Mesendoderm (in vitro differentiated cells): ENCODE data around the gene CEP43.
A peak's percentile ranks its signal among the peaks of the same experiment; 100 is the strongest.

Experiments
- DNase-seq: peaks from one replicate; pipeline ENCODE4 v3.0.0; 2013
- H2AK5ac ChIP-seq: 2 replicates; pipeline ENCODE4 v1.6.1; 2013; ENCODE audit warnings: low read length, inconsistent platforms
- H2BK120ac ChIP-seq: 2 replicates; pipeline ENCODE4 v1.6.1; 2013; ENCODE audit warnings: low read depth, mild to moderate bottlenecking, low read length, moderate library complexity, mixed read lengths
- H2BK15ac ChIP-seq: replicated peaks from 2 replicates; pipeline ENCODE4 v1.6.1; 2013; ENCODE audit warnings: low read depth, mild to moderate bottlenecking, moderate library complexity
- H2BK5ac ChIP-seq: 2 replicates; pipeline ENCODE4 v1.6.1; 2013; ENCODE audit warnings: low read length, inconsistent platforms
- H3K18ac ChIP-seq: 2 replicates; pipeline ENCODE4 v1.6.1; 2013; ENCODE audit warnings: mild to moderate bottlenecking, low read length, mixed read lengths
- H3K23ac ChIP-seq: one replicate; pipeline ENCODE4 v1.6.1; 2013; ENCODE audit warnings: low read length
- H3K27ac ChIP-seq: 2 replicates; pipeline ENCODE4 v1.5.1; 2013; ENCODE audit warnings: low read depth, mild to moderate bottlenecking, inconsistent platforms, low read length, moderate library complexity
- H3K27me3 ChIP-seq: 2 replicates; pipeline ENCODE4 v1.6.1; 2013; ENCODE audit warnings: low read length, control low read depth, mild to moderate bottlenecking, inconsistent platforms; ENCODE audit not compliant: insufficient read depth, poor library complexity
- H3K36me3 ChIP-seq: 2 replicates; pipeline ENCODE4 v1.6.1; 2013; ENCODE audit warnings: low read length, inconsistent platforms; ENCODE audit not compliant: control insufficient read depth, insufficient read depth
- H3K4ac ChIP-seq: one replicate; pipeline ENCODE4 v1.6.1; 2013; ENCODE audit warnings: low read depth, mild to moderate bottlenecking, low read length, moderate library complexity
- H3K4me1 ChIP-seq: 2 replicates; pipeline ENCODE4 v1.6.1; 2013; ENCODE audit warnings: low read depth, low read length, inconsistent platforms; ENCODE audit not compliant: control insufficient read depth
- H3K4me2 ChIP-seq: 2 replicates; pipeline ENCODE4 v1.6.1; 2013; ENCODE audit warnings: low read length
- H3K4me3 ChIP-seq: 2 replicates; pipeline ENCODE4 v1.5.1; 2013; ENCODE audit warnings: mild to moderate bottlenecking, low read length
- H3K56ac ChIP-seq: one replicate; pipeline ENCODE4 v1.6.1; 2013; ENCODE audit warnings: low read length
- H3K79me1 ChIP-seq: 2 replicates; pipeline ENCODE4 v1.6.1; 2013; ENCODE audit warnings: low read length, inconsistent platforms
- H3K79me2 ChIP-seq: 2 replicates; pipeline ENCODE4 v1.6.1; 2013; ENCODE audit warnings: mild to moderate bottlenecking, low read length; ENCODE audit not compliant: control insufficient read depth, insufficient read depth
- H3K9ac ChIP-seq: 2 replicates; pipeline ENCODE4 v1.6.1; 2013; ENCODE audit warnings: low read length, inconsistent platforms
- H4K5ac ChIP-seq: one replicate; pipeline ENCODE4 v1.6.1; 2013; ENCODE audit warnings: low read length
- H4K8ac ChIP-seq: one replicate; pipeline ENCODE4 v1.6.1; 2013; ENCODE audit warnings: low read depth, mild to moderate bottlenecking, control low read depth, low read length, moderate library complexity
- WGBS: extraction: QIAGEN DNeasy Blood & Tissue Kit; methylation state at CpG from one replicate; pipeline ENCODE4 v1.1.7; 2013; ENCODE audit warnings: low lambda C conversion rate, missing lambda C conversion rate; ENCODE audit not compliant: insufficient coverage; ENCODE audit errors: extremely low coverage; 5-methylcytosine and 5-hydroxymethylcytosine counted together

Gene CEP43

DNA sequence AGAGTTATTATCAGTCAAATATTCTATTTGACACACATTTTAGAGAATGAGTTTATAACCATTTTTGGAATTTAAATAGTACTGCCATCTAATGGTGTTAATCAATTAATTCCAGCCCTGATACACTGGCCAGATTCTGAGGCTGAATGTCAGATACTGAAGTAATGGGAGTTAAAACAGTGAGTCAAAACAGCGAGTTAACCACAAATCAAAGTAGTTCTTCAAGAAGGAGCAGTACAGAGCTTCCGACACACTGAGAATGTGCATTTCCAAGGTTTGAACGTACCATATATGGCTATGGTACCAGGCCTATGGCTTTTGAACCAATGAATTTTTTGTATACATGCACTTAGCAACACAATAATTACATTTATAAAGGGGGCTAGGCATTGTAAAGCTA is 11.3 kb upstream of the CEP43 start:
- H3K4me3 ChIP-seq: no peak overlapping the region
- H2AK5ac ChIP-seq: no peak overlapping the region
- H3K4me1 ChIP-seq: peaks cover 2% of the 10 kb centered on the region
- no peak overlapping the region for H3K18ac ChIP-seq
- DNase-seq: no peak
- H4K8ac ChIP-seq: no peak overlapping the region
- no peak overlapping the region for H3K56ac ChIP-seq
- no peak overlapping the region for H3K23ac ChIP-seq
- peaks cover 2% of the 10 kb centered on the region for H3K79me2 ChIP-seq
- no CpG with 5 or more reads among the region's 3 CpGs for WGBS
- H3K36me3 ChIP-seq: peaks cover 2% of the 10 kb centered on the region
- H3K9ac ChIP-seq: no peak overlapping the region
- H4K5ac ChIP-seq: no peak overlapping the region
- no peak overlapping the region for H2BK15ac ChIP-seq
- H2BK120ac ChIP-seq: no peak overlapping the region
- no peak overlapping the region for H3K27ac ChIP-seq
- no peaks in the 10 kb centered on the region for H3K27me3 ChIP-seq
- no peak overlapping the region for H2BK5ac ChIP-seq
- peaks cover 11% of the 10 kb centered on the region for H3K79me1 ChIP-seq
- H3K4me2 ChIP-seq: no peak overlapping the region
- H3K4ac ChIP-seq: no peak overlapping the region

DNA sequence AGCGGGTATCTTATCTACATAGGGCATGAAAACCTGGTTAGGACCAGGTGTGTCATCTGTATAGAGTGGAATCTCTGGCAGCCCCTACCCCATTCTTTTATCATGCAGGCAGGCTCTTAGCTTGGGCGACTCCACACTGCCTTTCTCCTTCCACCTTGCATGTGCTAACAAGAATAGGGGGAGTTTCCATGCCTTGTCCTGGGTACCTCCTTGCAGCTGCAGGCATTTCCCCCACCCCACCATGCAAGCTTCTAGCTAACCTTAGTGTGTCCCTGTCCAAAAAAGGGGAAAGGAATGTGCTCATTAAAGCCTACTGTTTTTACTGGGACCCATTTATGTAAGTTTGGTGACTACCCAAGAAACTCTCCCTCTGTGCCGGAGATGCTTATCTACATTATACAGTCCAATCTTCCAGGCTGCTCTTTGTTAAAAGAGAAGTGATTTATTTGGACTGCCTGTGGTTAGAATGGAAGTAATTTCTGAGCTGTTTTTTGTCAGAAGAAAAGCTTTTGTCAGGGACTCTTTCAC is 10.5 kb upstream of the CEP43 start:
- WGBS: no CpG with 5 or more reads among the region's 3 CpGs
- H4K5ac ChIP-seq: no peak overlapping the region

DNA sequence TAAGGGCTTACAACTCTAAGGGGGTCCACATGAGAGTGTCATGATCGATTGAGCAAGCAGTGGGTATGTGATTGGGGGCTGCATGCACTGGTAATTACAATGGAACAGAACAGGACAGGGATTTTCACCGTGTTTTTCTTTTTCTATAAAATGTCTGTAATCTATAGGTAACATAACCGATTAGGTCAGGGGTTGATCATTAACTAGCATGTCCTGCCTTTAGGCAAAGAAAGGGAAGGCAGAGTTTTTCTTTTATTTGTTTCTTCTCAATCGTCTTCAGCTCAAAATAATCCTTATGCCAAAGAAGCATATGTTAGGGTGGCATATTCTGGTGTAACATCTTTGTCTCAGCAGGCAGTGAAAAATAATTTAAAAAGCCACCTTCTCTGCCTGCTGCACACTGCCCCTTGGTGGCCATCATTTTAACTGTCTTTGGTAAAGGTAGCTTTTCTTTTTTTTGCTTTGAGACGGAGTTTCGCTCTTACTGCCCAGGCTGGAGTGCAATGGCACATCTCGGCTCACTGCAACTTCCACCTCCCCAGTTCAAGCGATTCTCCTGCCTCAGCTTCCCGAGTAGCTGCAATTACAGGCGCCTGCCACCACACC is 9.7 kb upstream of the CEP43 start:
- Histone ChIP-seq H2BK15ac (no peak overlapping the region), H2BK120ac (no peak overlapping the region), H3K27ac (no peak overlapping the region), H3K4me3 (no peak overlapping the region), H3K56ac (no peak overlapping the region), H2AK5ac (no peak overlapping the region), H3K79me2 (peaks cover 2% of the 10 kb centered on the region), H3K4ac (no peak overlapping the region), H3K4me1 (peaks cover 2% of the 10 kb centered on the region), H2BK5ac (no peak overlapping the region), H3K9ac (no peak overlapping the region), H4K5ac (no peak overlapping the region), H3K4me2 (no peak overlapping the region), H3K27me3 (no peaks in the 10 kb centered on the region), H3K23ac (no peak overlapping the region), H3K18ac (no peak overlapping the region), H3K79me1 (peaks cover 11% of the 10 kb centered on the region), H3K36me3 (peaks cover 2% of the 10 kb centered on the region), H4K8ac (no peak overlapping the region)
- no CpG with 5 or more reads among the region's 10 CpGs for WGBS
- peak; percentile 42 for DNase-seq

More for the DNA sequence above, 10.5 kb upstream of the CEP43 start:
- Histone ChIP-seq H3K56ac (no peak overlapping the region), H3K79me2 (peaks cover 2% of the 10 kb centered on the region), H3K18ac (no peak overlapping the region), H3K27me3 (no peaks in the 10 kb centered on the region), H2BK120ac (no peak overlapping the region), H2BK5ac (no peak overlapping the region), H3K23ac (no peak overlapping the region), H3K4me3 (no peak overlapping the region), H2BK15ac (no peak overlapping the region), H3K36me3 (peaks cover 2% of the 10 kb centered on the region), H3K9ac (no peak overlapping the region), H3K79me1 (peaks cover 11% of the 10 kb centered on the region), H2AK5ac (no peak overlapping the region), H3K27ac (no peak overlapping the region), H3K4me1 (peaks cover 2% of the 10 kb centered on the region), H4K8ac (no peak overlapping the region), H3K4me2 (no peak overlapping the region), H3K4ac (no peak overlapping the region)
- DNase-seq: peak; percentile 15

DNA sequence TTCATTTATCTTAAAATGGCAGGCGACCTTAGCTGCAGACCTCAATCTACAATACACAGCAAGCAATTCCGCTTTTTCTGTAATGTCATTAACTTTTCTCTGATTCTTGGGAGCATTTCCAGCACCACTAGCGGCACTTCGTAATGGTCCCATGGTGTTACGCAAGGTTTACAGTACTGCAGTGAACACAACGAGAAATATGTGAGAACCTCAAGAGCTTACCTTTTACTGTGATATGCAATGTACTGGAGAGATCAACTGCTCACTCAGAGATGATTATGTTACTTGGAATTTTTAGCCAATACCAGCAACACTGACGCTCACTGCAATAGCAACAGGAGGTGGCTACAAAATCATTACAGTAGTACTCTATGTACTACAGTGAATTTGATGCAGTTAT is 2.8 kb upstream of the CEP43 start:
- no peak overlapping the region for H2AK5ac ChIP-seq
- H3K4ac ChIP-seq: no peak overlapping the region
- DNase-seq: no peak
- peaks cover 23% of the 10 kb centered on the region for H3K79me1 ChIP-seq
- H4K5ac ChIP-seq: no peak overlapping the region
- H3K4me2 ChIP-seq: no peak overlapping the region
- H3K9ac ChIP-seq: no peak overlapping the region
- H3K79me2 ChIP-seq: peaks cover 20% of the 10 kb centered on the region
- H3K18ac ChIP-seq: no peak overlapping the region
- peaks cover 2% of the 10 kb centered on the region for H3K36me3 ChIP-seq
- no peak overlapping the region for H3K56ac ChIP-seq
- H3K27me3 ChIP-seq: no peaks in the 10 kb centered on the region
- no CpG with 5 or more reads among the region's 7 CpGs for WGBS
- no peak overlapping the region for H4K8ac ChIP-seq
- H2BK120ac ChIP-seq: no peak overlapping the region
- H3K27ac ChIP-seq: no peak overlapping the region
- H3K4me1 ChIP-seq: peaks cover 6% of the 10 kb centered on the region
- H2BK15ac ChIP-seq: no peak overlapping the region
- H2BK5ac ChIP-seq: no peak overlapping the region
- H3K23ac ChIP-seq: no peak overlapping the region
- H3K4me3 ChIP-seq: no peak overlapping the region

DNA sequence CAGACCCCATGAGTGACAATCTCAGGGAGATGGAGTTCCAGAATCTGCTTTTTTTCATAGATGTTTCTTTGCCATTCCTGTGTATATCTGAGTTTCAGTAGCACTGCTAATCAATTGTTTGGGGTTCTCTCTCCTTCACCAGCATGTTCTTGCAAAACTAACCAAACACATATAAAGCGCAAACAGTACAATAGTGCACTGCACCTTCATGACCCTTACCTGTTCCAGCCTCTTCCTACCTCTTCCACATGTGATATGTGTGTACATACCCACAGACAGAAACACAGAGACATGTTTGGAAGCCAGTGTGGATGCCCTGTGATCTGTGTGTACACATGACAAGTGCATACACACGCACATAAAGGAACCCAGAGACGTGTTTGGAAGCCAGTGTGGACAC is 1.8 kb upstream of the CEP43 start:
- Histone ChIP-seq H2BK15ac (no peak overlapping the region), H3K56ac (peak overlapping the region; percentile 56), H3K4me2 (peak overlapping the region; percentile 33), H4K5ac (no peak overlapping the region), H3K79me2 (peaks cover 24% of the 10 kb centered on the region), H3K27ac (no peak overlapping the region), H2BK120ac (no peak overlapping the region), H3K27me3 (no peaks in the 10 kb centered on the region), H3K79me1 (peaks cover 26% of the 10 kb centered on the region), H3K4me3 (peak overlapping the region; percentile 17), H3K18ac (no peak overlapping the region), H3K23ac (peak overlapping the region; percentile 56), H3K4ac (no peak overlapping the region), H2AK5ac (no peak overlapping the region), H3K36me3 (peaks cover 2% of the 10 kb centered on the region), H3K4me1 (peaks cover 6% of the 10 kb centered on the region), H2BK5ac (no peak overlapping the region), H3K9ac (peak overlapping the region; percentile 90), H4K8ac (no peak overlapping the region)
- WGBS: no CpG with 5 or more reads among the region's 3 CpGs
- no peak for DNase-seq
